A673 (cell line): ENCODE measurements around the gene CDC42EP4. TPM values are rescaled to one million over a fixed set of nuclear protein-coding genes. Genes with fewer than 3 reads are reported as not detected.

Experiments used
- BruUV-seq: library from RNA; stranded (reverse); fragments of 400-500 nt; replicated peaks from 2 replicates; lab custom pipeline; 2021; lab: Mats Ljungman, UMichigan
- CTCF ChIA-PET: fragments of 300-600 bp; sonication (Branson Sonifier 250); formaldehyde crosslinking; loops from one replicate; lab custom pipeline; 2022; ENCODE audit warnings: antibody characterized with exemption; lab: Charles Lee
- POLR2A ChIA-PET: fragments of 300-600 bp; sonication (Branson Sonifier 250); formaldehyde crosslinking; loops from one replicate; lab custom pipeline; 2022; ENCODE audit warnings: antibody characterized with exemption; ENCODE audit not compliant: low non-redundant PET; lab: Charles Lee
- DNase-seq: peaks from one replicate; pipeline ENCODE4 v3.0.0-alpha.2; 2015; ENCODE audit warnings: low spot score
- H3K27ac ChIP-seq: fragments of 200-600 bp; sonication (generic); 2 replicates; pipeline ENCODE4 v1.5.1; 2016; ENCODE audit warnings: mixed run types, low read depth, mild to moderate bottlenecking, mixed read lengths, antibody characterized with exemption, low read length; ENCODE audit not compliant: poor library complexity, severe bottlenecking
- H3K27me3 ChIP-seq: fragments of 200-600 bp; sonication (generic); replicated peaks from 2 replicates; pipeline ENCODE4 v1.6.1; 2017; ENCODE audit warnings: mixed run types, low read depth, mild to moderate bottlenecking, mixed read lengths, antibody characterized with exemption, low read length; ENCODE audit not compliant: insufficient read depth, poor library complexity
- H3K36me3 ChIP-seq: fragments of 200-600 bp; sonication (generic); 2 replicates; pipeline ENCODE4 v1.6.1; 2016; ENCODE audit warnings: mixed run types, mild to moderate bottlenecking, mixed read lengths, antibody characterized with exemption, low read length; ENCODE audit not compliant: insufficient read depth, poor library complexity, severe bottlenecking
- H3K4me1 ChIP-seq: fragments of 200-600 bp; sonication (generic); 2 replicates; pipeline ENCODE4 v1.6.1; 2017; ENCODE audit warnings: mixed run types, mild to moderate bottlenecking, mixed read lengths, antibody characterized with exemption, low read length; ENCODE audit not compliant: insufficient read depth, poor library complexity, severe bottlenecking
- H3K4me3 ChIP-seq: fragments of 200-600 bp; sonication (generic); 2 replicates; pipeline ENCODE4 v1.5.1; 2016; ENCODE audit warnings: low read depth, mixed run types, mild to moderate bottlenecking, mixed read lengths, low read length; ENCODE audit not compliant: poor library complexity, severe bottlenecking
- H3K9me3 ChIP-seq: fragments of 200-600 bp; sonication (generic); 2 replicates; pipeline ENCODE4 v1.6.1; 2016; ENCODE audit warnings: mixed run types, low read depth, mild to moderate bottlenecking, mixed read lengths, antibody characterized with exemption, low read length; ENCODE audit not compliant: poor library complexity, severe bottlenecking
- CTCF ChIP-seq: fragments of 300-800, 200-600 bp; sonication (generic); conservative IDR thresholded peaks from 2 replicates; pipeline ENCODE4 v1.5.1; 2017; ENCODE audit warnings: low read depth, mild to moderate bottlenecking, antibody characterized with exemption, low read length, moderate library complexity, mixed read lengths
- EZH2 ChIP-seq: fragments of 200-600 bp; sonication (generic); IDR thresholded peaks from 2 replicates; pipeline ENCODE4 v1.6.1; 2017; ENCODE audit warnings: borderline replicate concordance, low read depth, mild to moderate bottlenecking, mixed read lengths, antibody characterized with exemption, low read length; ENCODE audit not compliant: poor library complexity, severe bottlenecking
- intact Hi-C: fragments of 100-400 bp; cut with micrococcal nuclease; formaldehyde crosslinking; loops from one replicate; pipeline ENCODE4 v1.10.0; 2022; ENCODE audit not compliant: unreplicated experiment
- total RNA-seq: library from RNA; stranded (reverse); gene quantifications from 2 replicates; pipeline ENCODE4 v1.2.3, GENCODE V29; 2021

Gene CDC42EP4
- total RNA-seq, 1 experiment from 2014 or later = 37.5 TPM

DNA sequence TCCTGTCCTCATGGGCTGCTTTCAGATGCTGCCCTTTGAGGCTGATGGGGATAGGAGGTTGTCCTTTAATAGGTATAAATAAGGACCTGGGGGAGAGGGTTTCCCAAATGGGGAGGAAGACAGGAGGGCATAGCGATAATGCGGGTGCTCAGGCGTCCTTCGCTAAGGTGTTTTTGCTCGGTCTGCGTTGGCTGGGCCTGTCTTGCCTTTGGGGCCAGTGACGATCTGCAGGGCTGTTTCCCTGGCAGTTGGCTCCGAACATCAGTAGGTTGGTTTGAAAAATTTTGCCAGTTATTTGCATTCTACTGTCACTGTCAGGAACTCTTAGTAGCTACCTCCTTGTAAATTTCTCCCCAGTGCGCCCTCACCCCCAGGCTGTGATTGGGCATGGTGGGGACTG lies 37.8 kb upstream of the CDC42EP4 start:
- no peak for TF ChIP-seq CTCF
- TF ChIP-seq EZH2 = no peak
- H3K4me1 ChIP-seq = peaks cover 7% of the 10 kb centered on the region
- POLR2A ChIA-PET = no interaction called here
- H3K36me3 ChIP-seq = no peaks in the 10 kb centered on the region
- H3K9me3 ChIP-seq = no peaks in the 10 kb centered on the region
- CTCF ChIA-PET = interaction anchor here (0.6 kb wide), 1 partner anchor 34 kb away, joined by 9 read pairs; no protein-coding TSS in a partner anchor
- no peak overlapping the region for H3K27ac ChIP-seq
- intact Hi-C loops = no loop called here
- BruUV-seq = no TSS peak
- DNase-seq = no peak
- no peaks in the 10 kb centered on the region for H3K27me3 ChIP-seq
- no peak overlapping the region for H3K4me3 ChIP-seq

GRCh38 chr17:73349138-73349537 lies 37.3 kb upstream of the CDC42EP4 start:
- no TSS peak for BruUV-seq
- no peaks in the 10 kb centered on the region for H3K9me3 ChIP-seq
- H3K27me3 ChIP-seq = no peaks in the 10 kb centered on the region
- POLR2A ChIA-PET = no interaction called here
- no peak for TF ChIP-seq CTCF
- TF ChIP-seq EZH2 = no peak
- no peaks in the 10 kb centered on the region for H3K36me3 ChIP-seq
- H3K4me1 ChIP-seq = peaks cover 7% of the 10 kb centered on the region
- no peak overlapping the region for H3K4me3 ChIP-seq
- intact Hi-C loops = no loop called here
- H3K27ac ChIP-seq = no peak overlapping the region
- DNase-seq = no peak
- CTCF ChIA-PET = interaction anchor here (0.6 kb wide), 1 partner anchor 33 kb away, joined by 9 read pairs; no protein-coding TSS in a partner anchor

DNA sequence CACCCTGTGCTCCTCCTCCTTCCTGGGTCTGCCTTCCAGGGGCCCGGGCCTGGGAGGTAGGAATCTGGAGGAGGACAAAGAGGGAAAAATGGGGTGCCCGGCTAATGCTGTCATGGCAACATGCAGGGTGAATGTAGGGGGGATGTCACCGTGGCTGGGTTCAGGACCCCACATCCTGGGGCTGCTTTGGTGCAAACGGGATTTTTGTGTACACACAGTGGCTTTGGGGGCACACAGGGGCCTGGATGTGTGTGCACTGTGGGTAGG lies 37.0 kb upstream of the CDC42EP4 start:
- Histone ChIP-seq H3K27ac (no peak overlapping the region), H3K27me3 (no peaks in the 10 kb centered on the region), H3K4me1 (peaks cover 9% of the 10 kb centered on the region), H3K4me3 (no peak overlapping the region), H3K36me3 (no peaks in the 10 kb centered on the region), H3K9me3 (no peaks in the 10 kb centered on the region)
- CTCF ChIA-PET = no interaction called here
- TF ChIP-seq EZH2 (no peak), CTCF (no peak)
- POLR2A ChIA-PET = no interaction called here
- no peak for DNase-seq
- intact Hi-C loops = no loop called here
- BruUV-seq = no TSS peak
